ENCODE data around the gene SEPTIN2.

DNA sequence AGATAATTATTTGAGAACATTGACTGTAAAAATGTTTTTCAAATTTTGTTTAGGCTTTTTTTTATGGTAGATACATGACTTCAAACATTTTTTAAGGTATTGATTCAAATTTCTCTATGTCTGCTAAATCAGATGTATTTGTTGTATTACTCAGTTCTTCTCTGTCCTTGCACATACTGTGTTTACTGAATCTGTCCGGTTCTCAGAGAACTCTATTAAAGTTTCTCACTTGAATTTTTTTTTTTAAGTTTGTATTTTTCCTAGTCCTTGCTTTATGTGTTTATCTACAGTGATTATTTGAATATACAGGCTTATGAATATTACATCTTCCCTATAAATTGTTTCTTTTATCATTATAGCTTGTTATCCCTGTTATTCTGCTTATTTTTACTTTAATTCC, 5.3 kb downstream of the SEPTIN2 start:
- TF ChIP-seq EZH2 (IDR thresholded peaks at IDR 0.05; ENCODE audit: low read length), result no peak
- TF ChIP-seq, protein P1, sequence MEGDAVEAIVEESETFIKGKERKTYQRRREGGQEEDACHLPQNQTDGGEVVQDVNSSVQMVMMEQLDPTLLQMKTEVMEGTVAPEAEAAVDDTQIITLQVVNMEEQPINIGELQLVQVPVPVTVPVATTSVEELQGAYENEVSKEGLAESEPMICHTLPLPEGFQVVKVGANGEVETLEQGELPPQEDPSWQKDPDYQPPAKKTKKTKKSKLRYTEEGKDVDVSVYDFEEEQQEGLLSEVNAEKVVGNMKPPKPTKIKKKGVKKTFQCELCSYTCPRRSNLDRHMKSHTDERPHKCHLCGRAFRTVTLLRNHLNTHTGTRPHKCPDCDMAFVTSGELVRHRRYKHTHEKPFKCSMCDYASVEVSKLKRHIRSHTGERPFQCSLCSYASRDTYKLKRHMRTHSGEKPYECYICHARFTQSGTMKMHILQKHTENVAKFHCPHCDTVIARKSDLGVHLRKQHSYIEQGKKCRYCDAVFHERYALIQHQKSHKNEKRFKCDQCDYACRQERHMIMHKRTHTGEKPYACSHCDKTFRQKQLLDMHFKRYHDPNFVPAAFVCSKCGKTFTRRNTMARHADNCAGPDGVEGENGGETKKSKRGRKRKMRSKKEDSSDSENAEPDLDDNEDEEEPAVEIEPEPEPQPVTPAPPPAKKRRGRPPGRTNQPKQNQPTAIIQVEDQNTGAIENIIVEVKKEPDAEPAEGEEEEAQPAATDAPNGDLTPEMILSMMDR (optimal IDR thresholded peaks at IDR 0.05 in 1 of 3, IDR thresholded peaks at IDR 0.05 in 1 of 3, conservative IDR thresholded peaks at IDR 0.05 in 1 of 3; ENCODE audit: extremely low read depth in 1 of 3, insufficient read depth in 2 of 3, low read length in 3 of 3), result no peak
